ENCODE results near the gene PIBF1. TPM values are rescaled to one million over a fixed set of nuclear protein-coding genes. Genes with fewer than 3 reads are reported as not detected.

PIBF1 gene, protein sequence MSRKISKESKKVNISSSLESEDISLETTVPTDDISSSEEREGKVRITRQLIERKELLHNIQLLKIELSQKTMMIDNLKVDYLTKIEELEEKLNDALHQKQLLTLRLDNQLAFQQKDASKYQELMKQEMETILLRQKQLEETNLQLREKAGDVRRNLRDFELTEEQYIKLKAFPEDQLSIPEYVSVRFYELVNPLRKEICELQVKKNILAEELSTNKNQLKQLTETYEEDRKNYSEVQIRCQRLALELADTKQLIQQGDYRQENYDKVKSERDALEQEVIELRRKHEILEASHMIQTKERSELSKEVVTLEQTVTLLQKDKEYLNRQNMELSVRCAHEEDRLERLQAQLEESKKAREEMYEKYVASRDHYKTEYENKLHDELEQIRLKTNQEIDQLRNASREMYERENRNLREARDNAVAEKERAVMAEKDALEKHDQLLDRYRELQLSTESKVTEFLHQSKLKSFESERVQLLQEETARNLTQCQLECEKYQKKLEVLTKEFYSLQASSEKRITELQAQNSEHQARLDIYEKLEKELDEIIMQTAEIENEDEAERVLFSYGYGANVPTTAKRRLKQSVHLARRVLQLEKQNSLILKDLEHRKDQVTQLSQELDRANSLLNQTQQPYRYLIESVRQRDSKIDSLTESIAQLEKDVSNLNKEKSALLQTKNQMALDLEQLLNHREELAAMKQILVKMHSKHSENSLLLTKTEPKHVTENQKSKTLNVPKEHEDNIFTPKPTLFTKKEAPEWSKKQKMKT
- total RNA-seq (2012; rRNA removed) (13.3 and 26.9 TPM in 2 replicates), polyA plus RNA-seq (2012; rRNA removed) (5.1 TPM in 2 replicates), Bru-seq, nascent RNA (percentile 79 among the genes with signal in this experiment), BruChase-seq, experiment 1, labeled RNA remaining after a 6-hour chase (percentile 73 among the genes with signal in this experiment), BruChase-seq, experiment 2, labeled RNA remaining after a 2-hour chase (percentile 71 among the genes with signal in this experiment)
- 0.30 and 0.41 TPM in 2 replicates for polyA plus RNA-seq (2012; cell fraction: cytosol; rRNA removed)
- polyA plus RNA-seq (2012; cell fraction: nucleus; rRNA removed; ENCODE audit: low replicate concordance) = 0.48 and 2.3 TPM in 2 replicates
- long read RNA-seq, transcript PIBF1-201 (18 exons, 3,154 nt) = major isoform, 10 of 17 reads
- long read RNA-seq, partial matches to known transcripts = 2 of 17 reads
- long read RNA-seq, other reads (novel, unspliced or antisense) = 5 of 17 reads

DNA sequence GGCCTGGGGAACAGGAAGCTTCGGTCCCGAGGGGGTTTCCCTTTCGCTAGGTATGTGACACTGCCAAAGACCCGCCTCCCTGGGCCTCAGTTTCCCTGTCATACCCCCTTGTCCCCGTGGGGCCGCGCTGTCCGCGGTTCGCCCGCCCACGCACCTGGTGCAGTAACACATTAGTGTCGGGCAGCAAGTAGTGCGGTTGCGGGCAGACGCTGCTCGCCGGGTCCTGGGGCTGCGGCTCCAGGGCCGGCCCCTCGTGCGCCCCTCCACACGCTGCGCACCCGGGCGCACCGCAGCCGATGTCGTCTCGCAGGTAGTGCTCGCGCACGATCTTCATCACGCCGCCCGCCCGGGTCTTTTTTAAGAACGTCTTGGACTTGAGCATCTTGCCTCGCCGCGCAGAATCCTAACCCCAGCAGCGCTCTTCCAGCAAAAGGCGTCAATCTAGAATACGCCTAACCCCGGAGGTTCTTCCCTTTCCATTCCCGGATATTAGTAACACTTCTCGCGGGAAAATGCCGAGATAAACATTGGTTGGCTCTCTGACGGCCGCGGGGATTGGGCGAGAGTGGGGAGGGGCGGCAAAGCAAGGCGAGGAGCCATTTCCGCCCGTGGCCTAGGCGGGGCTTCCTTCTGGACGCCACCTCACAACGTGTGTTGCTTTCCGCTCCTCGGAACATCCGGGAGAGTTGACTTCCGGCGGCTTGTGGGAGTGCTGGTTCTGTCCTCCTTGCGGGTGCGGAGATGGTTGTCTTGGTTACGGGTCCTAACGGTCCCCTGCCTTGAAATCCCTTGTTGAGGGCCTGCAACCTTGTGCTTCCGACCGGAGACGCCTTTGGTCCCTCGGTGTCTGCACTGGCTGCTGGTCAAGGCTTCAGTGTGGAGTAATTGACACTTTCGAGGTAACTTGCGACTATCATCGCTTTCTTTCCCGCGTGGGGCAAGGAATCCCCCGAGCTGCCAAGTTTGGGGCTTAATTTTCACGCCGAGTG lies at the start of gene PIBF1, which contains the start of gene DIS3:
Gene PIBF1 (plus strand): TSS at position 683 of the 989 bp plus-strand sequence. CDS start 1,337 bp downstream, outside the sequence.
Gene DIS3 (minus strand): TSS at position 450 of the 989 bp plus-strand sequence. CDS start 68 bp downstream, at position 382.
- H4K20me1 ChIP-seq (ENCODE audit: insufficient read depth, low read length) = peaks cover 5% of the 10 kb centered on the region; the same call in 1 of the 2 replicates
- no peaks in the 10 kb centered on the region for H3K4me1 ChIP-seq (ENCODE audit: control insufficient read depth, insufficient read depth, low read length)
- H3K23ac ChIP-seq (ENCODE audit: low read depth, low read length) = peak within 1 kb of the TSS; percentile 95
- H3K9me1 ChIP-seq (ENCODE audit: insufficient read depth, low read length) = peaks cover 4% of the 10 kb centered on the region; the same call in 1 of the 2 replicates
- H2BK120ac ChIP-seq (ENCODE audit: low read depth, low read length) = peak within 1 kb of the TSS; percentile 66
- POLR2A ChIA-PET (ENCODE audit: unreplicated experiment) = no interaction called here
- peak within 1 kb of the TSS; percentile 73 for H2BK5ac ChIP-seq (ENCODE audit: low read depth, low read length, poor library complexity, severe bottlenecking)
- H3K4ac ChIP-seq (ENCODE audit: low read depth, low read length) = peak within 1 kb of the TSS; percentile 93
- DNase-seq = peak; percentile 98
- H3K56ac ChIP-seq (ENCODE audit: extremely low read depth, insufficient read depth, low read length) = peak within 1 kb of the TSS; percentile 87
- H3K4me3 ChIP-seq (ENCODE audit: insufficient read depth, low read depth, low read length) = peak within 1 kb of the TSS; percentile 72
- dilution Hi-C loops (cut with HindIII; ENCODE audit: low sequenced_read_pairs, unreplicated experiment) = no loop called here
- peak within 1 kb of the TSS; percentile 41 to 94 for H4K8ac ChIP-seq (ENCODE audit: low read depth in 2 of 2, low read length in 2 of 2)
- no peaks in the 10 kb centered on the region for H3K27me3 ChIP-seq (ENCODE audit: control insufficient read depth, insufficient read depth, low read length)
- peaks cover 12 to 46% of the 10 kb centered on the region in 2 experiments for H3K79me1 ChIP-seq (ENCODE audit: low read depth in 1 of 2, low read length in 2 of 2)
- H3K14ac ChIP-seq (replicated peaks; ENCODE audit: low read depth, low read length) = peak within 1 kb of the TSS; percentile 95
- 1% methylated on average over 32 of the region's 81 CpGs; no CpG with 5 or more reads in 1 of the 2 experiments for WGBS, 2 experiments (ENCODE audit: extremely low coverage in 2 of 2, insufficient read length in 1 of 2)
- peak within 1 kb of the TSS; percentile 79 for H2AK5ac ChIP-seq (ENCODE audit: low read depth, low read length)
- no peak within 1 kb of the TSS for H3K18ac ChIP-seq (ENCODE audit: low read depth, low read length)
- H2AK9ac ChIP-seq (replicated peaks; ENCODE audit: low read depth, low read length, poor library complexity) = peak within 1 kb of the TSS; percentile 91
- peak within 1 kb of the TSS; percentile 99 for H2AFZ ChIP-seq (replicated peaks; ENCODE audit: low read length, poor library complexity)
- peak within 1 kb of the TSS; percentile 67 for H4K5ac ChIP-seq (ENCODE audit: low read depth, low read length)
- intact Hi-C loops (cut with micrococcal nuclease) = no loop called here
- in situ Hi-C loops (cut with MboI; ENCODE audit: low sequenced_read_pairs) = no loop called here
- CTCF ChIA-PET = no interaction called here
- peak; percentile 99 for ATAC-seq (ENCODE audit: low read depth)
- H2BK20ac ChIP-seq (ENCODE audit: low read depth, low read length) = no peak within 1 kb of the TSS
- H3K9me3 ChIP-seq (ENCODE audit: control insufficient read depth, insufficient read depth, low read length) = no peaks in the 10 kb centered on the region
- TSS peak; percentile 61 for BruUV-seq (replicated peaks)
- H3K36me3 ChIP-seq (ENCODE audit: control insufficient read depth, insufficient read depth, low read length) = peaks cover 12% of the 10 kb centered on the region
- peak within 1 kb of the TSS; percentile 99 for H3K4me2 ChIP-seq (ENCODE audit: low read depth, low read length)
- H4K91ac ChIP-seq (ENCODE audit: insufficient read depth, low read depth, low read length) = peak within 1 kb of the TSS; percentile 83
- H2BK15ac ChIP-seq (ENCODE audit: low read depth, low read length) = no peak within 1 kb of the TSS
- H3K9ac ChIP-seq (ENCODE audit: low read depth, low read length) = peak within 1 kb of the TSS; percentile 95
- peak within 1 kb of the TSS; percentile 73 for H3K27ac ChIP-seq (ENCODE audit: insufficient read depth, low read length)
- TF ChIP-seq, protein P1, sequence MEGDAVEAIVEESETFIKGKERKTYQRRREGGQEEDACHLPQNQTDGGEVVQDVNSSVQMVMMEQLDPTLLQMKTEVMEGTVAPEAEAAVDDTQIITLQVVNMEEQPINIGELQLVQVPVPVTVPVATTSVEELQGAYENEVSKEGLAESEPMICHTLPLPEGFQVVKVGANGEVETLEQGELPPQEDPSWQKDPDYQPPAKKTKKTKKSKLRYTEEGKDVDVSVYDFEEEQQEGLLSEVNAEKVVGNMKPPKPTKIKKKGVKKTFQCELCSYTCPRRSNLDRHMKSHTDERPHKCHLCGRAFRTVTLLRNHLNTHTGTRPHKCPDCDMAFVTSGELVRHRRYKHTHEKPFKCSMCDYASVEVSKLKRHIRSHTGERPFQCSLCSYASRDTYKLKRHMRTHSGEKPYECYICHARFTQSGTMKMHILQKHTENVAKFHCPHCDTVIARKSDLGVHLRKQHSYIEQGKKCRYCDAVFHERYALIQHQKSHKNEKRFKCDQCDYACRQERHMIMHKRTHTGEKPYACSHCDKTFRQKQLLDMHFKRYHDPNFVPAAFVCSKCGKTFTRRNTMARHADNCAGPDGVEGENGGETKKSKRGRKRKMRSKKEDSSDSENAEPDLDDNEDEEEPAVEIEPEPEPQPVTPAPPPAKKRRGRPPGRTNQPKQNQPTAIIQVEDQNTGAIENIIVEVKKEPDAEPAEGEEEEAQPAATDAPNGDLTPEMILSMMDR (conservative IDR thresholded peaks at IDR 0.05; ENCODE audit: low read depth, low read length) = no peak
- peak; percentile 84 for TF ChIP-seq MXI1 (IDR thresholded peaks at IDR 0.05; ENCODE audit: borderline replicate concordance, low read depth, low read length)
- no peak for TF ChIP-seq CEBPB (IDR thresholded peaks at IDR 0.05; ENCODE audit: low read depth, low read length)
- no peak for TF ChIP-seq RAD21 (IDR thresholded peaks at IDR 0.05; ENCODE audit: low read length)
- TF ChIP-seq NFE2L2 (IDR thresholded peaks at IDR 0.05; ENCODE audit: low read depth, low read length) = no peak
- TF ChIP-seq RFX5 (IDR thresholded peaks at IDR 0.05; ENCODE audit: low read depth, low read length) = no peak
- TF ChIP-seq, protein P2, sequence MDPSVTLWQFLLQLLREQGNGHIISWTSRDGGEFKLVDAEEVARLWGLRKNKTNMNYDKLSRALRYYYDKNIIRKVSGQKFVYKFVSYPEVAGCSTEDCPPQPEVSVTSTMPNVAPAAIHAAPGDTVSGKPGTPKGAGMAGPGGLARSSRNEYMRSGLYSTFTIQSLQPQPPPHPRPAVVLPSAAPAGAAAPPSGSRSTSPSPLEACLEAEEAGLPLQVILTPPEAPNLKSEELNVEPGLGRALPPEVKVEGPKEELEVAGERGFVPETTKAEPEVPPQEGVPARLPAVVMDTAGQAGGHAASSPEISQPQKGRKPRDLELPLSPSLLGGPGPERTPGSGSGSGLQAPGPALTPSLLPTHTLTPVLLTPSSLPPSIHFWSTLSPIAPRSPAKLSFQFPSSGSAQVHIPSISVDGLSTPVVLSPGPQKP (IDR thresholded peaks at IDR 0.05; ENCODE audit: borderline replicate concordance, low read depth, low read length) = no peak
- TF ChIP-seq CHD1 (IDR thresholded peaks at IDR 0.05; ENCODE audit: low read depth, low read length) = no peak
- peak; percentile 74; the same call in 1 of the 2 replicates for TF ChIP-seq BHLHE40 (IDR thresholded peaks at IDR 0.05; ENCODE audit: low read depth, low read length)

All from IMR-90 (cell line).